NCI-H748 (cell line): ENCODE data around the gene SLX9.
"Not testable (repeated sequence)": the region's sequence is repeated elsewhere in the genome, so short reads cannot be mapped to it uniquely, and the experiment has no call there.

Source experiments
- DNase-seq: peaks from one replicate; lab custom pipeline; 2025; ENCODE audit not compliant: unreplicated experiment; lab: John Stamatoyannopoulos, UW

Gene SLX9

DNA sequence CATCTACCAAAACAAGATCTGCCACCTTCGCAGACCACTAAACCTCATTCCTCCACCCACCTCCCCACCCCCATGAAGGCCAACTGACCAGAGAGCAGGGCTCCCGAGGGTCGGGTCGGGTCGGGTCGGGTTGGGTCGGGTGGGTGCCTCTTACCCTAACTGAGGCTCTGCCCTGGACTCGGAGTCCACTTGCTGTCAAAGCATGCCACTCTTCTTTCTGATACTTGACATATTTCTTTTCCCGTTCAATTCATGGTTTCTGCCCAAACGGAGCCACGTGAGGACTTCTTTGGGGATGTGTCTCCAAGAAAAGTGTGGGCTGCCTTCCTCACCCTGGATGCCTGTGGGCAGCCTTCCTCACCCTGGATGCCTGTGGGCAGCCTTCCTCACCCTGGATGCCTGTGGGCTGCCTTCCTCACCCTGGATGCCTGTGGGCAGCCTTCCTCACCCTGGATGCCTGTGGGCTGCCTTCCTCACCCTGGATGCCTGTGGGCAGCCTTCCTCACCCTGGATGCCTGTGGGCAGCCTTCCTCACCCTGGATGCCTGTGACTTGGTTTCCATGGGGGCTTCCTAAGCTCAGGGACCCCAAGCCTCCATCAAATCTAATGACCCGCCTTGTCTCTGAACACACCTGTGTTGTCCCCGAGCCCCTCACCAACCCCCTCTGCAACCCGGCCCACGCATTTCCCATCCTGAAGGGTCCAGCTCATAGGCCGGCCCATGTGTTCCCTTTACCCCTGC, 11.2 kb upstream of the SLX9 start:
- DNase-seq: not testable (repeated sequence)

DNA sequence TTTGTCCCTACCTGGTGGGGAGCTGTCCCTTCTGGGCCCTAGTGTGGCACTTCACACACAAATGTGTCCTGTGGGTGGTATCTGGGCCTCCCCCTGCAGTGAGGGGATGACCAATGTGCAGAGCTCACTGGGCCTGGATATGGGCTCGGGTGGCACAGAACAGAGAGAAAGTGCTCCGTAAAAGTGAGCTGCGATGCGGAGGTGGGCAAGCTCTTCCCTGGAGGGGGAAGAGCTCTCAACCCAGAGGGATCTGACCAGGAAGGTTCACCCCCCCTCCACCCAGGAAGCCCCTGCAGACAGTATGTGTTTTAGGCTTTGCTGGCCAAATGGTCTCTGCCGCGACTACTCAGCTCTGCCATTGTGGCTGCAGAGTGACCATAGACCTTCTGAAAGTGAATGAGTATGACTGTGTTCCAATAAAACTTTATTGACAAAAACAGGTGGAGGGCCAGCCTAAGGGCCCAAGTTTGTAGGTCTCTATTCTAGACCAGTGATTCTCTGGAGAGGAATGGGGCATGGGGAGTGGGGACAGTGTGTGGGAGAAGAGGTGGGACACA, 10.5 kb upstream of the SLX9 start:
- no peak for DNase-seq

DNA sequence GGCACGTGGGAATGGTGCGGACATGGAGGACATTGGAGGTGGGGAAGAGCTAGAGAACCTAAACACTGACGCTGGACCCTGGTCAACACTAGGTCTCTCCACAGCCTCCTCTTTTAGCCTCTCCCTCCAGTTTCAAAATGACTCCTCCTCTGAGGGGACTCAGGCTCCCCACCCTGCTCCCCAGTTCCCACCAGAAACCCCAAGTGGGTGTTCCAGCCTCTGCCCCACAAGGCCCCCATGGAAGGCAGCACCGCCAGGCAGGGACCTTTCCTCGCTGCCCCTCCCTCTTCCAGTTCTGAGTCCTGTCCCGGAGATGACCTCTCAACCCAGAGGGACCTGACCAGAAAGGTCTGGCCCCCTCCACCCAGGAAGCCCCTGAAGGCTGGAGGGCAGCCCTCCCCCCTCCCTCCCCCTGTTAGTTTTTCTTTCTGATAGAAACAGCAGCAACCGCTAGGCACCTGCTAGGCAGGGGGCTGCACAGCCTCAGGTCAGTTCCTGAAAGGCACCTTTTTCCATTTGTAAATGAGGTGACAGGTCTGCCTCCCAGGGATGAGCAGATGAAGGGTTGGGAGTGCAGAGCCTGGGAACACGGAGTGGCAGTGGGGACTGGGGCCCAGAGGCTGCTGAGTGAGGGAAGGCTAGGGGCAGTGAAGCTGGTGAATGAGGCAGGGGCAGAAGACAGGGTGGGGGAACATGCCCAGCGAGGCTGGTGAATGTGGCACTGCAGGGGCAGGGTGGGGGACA, 9.9 kb upstream of the SLX9 start:
- DNase-seq: no peak

DNA sequence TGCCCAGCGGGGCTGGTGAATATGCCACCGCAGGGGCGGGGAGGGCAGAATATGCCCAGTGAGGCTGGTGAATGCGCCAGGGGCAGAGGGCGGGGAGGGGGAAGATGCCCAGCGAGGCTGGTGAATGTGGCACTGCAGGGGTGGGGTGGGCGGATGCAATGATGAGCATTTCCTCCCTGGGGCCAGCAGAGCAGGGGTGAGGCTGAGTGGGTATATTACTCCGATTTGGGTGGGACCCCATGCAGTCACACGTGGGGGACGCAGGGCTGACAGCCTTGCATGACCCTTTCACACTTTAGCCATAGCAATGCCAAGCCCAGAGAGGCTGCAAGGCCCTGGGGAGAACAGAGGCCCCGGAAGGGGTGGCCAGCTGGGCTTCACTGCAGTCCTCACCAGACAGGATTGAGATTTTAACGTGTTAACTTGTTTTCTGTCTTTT, 9.3 kb upstream of the SLX9 start:
- DNase-seq: no peak

DNA sequence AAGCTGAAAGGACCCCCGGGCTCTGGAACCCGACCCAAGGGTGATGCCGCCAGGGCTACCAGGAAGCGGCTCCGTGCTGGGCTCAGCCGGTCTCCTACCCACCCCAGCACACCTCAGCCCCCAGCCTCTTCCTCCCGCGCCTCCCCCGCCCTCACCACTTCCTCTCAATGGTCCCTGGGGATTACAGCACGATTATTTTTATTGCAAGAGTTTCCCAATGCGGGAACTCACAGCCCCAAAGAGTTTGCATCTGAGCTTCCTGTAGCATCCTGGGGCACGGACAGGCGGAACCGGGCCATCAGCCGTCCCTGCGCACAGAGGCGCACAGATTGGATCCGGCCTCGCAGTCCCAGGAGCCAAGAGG, 8.7 kb upstream of the SLX9 start:
- no peak for DNase-seq

DNA sequence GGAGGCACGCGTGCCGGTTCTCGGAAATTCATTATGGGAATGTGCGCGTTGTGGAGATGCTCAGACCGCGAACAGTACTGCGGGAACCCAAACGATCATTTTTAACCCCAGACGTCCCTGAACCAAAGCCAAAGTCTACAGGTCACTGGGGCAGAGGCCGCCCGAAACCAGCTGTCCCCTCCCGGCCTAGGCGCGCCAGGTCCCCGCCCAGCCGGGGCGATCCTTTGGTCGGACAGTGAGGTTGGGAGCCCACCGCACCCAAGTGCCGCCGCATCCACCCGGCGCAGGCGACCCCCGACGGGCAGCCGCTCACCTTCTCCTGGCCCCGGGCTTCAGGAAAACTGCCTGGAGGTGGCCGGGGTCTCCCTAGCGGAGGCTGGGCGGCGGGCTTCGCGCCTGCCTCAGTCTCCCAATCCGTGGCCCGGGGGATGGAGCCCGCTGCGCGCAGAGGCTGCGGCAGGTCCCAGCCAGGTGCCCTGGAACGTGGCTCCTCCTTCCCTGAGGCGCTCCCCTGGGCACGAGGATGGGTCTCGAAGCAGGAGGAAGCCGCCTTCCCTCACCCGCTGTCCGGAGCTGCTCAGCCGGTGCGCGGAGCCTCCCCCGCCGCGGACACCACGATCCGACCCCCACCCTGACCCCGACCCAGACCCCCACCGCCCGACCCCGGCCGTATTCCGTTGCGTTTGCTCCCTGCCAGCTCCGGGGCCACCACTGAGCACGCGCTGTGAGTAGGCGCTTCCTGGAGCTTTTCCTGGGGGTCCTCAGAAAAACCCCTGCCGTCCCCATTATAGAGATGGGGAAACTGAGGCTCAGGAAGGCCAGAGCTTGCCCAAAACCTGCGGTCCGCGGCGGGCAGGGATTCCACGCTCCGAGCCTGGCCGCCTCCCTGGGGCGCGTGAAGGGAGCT, 8.1 kb upstream of the SLX9 start:
- peak; percentile 14 for DNase-seq

DNA sequence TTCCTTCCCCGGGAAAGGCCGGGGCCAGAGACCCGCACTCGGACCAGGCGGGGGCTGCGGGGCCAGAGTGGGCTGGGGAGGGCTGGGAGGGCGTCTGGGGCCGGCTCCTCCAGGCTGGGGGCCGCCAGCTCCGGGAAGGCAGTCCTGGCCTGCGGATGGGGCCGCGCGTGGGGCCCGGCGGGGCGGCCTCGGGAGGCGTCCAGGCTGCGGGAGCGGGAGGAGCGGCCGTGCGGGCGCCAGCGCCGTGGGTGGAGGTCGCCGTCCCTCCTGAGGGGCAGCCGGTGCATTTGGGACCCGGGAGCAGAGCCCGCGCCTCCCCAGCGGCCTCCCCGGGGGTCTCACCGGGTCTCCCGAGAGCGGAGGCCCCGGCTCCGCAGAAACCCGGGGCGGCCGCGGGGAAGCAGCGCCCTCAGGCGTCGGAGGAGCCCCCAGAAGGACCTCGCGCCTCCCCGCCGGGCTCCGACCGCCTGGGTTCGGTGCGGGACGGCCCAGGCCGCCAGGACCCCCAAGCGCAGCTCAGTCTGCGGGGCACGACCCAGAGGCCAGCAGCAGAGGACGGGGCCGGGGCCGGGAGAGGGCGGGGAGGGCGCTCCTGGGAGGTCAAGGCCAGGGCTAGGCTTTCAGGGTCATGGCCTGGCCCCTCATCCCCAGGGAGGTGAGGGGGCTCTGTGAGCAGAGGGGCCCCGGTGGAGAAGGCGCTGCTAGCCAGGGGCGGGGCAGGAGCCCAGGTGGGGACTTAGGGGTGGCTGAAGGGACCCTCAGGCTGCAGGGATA, 7.2 kb upstream of the SLX9 start:
- DNase-seq: peak; percentile 16

DNA sequence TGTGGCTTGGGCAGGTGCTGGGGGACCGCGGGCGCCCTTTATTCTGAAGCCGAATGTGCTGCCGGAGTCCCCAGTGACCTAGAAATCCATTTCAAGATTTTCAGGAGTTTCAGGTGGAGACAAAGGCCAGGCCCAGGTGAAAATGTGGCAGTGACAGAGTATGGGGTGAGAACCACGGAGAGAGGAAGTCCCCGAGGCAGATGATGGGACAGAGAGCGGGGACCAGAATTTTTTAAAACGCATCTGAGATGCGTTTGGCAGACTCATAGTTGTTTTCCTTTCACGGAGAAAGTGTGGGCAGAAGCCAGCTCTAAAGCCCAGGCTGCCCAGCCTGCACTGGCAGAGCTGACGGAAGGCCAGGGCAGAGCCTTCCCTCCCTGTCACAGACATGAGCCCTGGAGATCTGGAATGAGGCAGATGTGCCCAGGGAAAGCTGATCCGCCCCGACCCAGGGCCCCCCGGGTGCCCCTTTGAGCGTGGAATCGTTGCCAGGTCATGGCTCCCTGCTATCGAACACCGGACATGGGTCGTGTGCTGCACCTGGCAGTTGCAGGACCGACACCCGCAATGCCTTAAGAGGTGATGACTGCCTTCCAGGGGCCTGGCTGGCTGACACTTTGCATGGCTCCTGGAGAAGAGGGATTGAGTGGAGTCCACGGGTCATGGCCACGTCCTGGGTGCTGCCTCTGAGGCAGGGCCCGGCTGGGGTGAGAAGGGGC, 6.5 kb upstream of the SLX9 start:
- DNase-seq: no peak

DNA sequence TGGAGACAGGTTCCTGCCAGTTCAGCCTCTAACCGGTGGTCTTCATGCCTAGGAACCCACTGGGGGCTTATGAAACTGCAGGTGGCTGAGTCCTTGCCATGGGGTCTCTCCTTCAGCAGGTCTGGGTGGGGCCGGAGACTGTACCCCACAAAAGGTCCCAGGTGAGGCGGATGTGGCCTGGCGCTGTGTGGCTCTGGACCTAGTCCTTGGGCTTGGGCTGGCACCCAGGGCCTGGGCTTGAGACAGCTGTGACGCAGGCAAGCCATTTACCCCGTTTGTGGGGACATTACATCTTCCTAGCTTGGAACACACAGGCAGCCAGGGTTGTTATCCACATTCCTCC, 5.9 kb upstream of the SLX9 start:
- DNase-seq: no peak

DNA sequence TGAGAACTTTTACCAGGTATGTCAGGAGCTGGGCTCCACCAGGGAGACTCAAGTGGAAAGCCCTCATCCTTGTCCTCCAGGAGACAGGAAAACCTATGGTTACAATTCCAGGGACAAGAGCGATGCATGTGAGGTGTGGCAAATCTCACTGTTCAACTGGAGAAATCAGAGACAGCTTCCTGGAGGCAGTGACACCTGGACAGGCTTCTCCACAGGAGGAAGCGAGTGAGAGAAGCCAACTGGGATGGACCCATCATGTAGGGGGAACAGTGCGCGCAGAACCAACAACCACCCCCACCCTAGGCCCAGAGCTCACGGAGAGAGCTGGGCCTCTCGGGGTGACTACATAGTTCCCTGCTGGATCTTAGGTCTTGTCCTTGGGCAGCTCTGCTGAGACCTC, 5.6 kb upstream of the SLX9 start:
- no peak for DNase-seq

DNA sequence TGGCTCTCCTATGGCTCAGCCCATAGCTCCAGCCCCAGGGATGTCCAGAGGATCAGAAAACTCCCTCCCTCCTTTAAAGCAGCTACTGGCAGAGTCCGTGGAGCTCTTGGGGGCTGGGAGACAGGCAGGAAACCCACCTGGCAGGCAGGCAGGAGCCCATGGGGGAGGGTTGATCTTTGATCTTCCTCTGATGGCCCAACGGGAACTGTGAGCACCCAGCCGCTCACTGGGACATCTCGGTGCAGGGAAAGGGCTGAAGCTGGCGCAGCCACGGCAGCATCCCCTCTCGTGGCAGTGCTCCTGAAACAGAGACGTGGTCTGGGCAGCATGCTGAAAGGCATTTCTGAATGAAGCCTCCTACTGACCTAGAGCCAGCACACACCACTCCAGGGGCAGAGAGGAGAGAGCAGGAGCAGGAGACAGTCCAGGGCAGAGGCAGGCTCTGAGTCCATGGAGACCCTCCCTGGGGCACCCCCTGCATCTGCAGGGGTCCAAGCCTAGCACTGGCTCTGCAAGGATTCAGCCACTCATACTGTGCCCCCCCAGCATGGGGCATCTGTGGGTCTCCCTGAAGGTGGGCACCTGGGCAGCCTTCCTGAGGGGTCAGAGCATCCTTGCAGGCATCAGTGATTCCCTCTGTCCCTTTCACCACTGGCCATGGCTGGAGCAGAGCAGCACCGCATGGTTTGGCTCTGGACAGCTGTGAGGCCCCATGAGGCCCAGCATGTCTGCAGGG, 4.9 kb upstream of the SLX9 start:
- DNase-seq: no peak

DNA sequence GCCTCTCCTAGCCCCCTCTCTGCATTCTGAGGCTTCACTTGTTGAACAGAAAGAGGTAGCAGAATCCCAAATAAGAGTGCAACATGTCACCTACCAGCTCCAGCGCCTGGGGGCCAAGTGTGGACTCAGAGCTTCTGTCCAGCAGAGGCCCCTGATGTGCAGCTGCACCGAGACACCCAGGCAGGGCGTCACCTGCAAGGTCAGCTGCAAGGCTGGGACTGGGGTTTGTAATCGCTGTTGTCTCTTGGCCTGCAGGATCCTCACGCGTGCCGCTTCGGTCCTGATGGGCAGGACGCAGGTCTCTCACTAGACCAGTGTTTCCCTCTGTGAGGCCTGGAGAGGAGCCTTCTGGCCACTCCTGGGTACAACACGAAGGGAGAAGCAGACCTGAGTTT, 4.3 kb upstream of the SLX9 start:
- no peak for DNase-seq

DNA sequence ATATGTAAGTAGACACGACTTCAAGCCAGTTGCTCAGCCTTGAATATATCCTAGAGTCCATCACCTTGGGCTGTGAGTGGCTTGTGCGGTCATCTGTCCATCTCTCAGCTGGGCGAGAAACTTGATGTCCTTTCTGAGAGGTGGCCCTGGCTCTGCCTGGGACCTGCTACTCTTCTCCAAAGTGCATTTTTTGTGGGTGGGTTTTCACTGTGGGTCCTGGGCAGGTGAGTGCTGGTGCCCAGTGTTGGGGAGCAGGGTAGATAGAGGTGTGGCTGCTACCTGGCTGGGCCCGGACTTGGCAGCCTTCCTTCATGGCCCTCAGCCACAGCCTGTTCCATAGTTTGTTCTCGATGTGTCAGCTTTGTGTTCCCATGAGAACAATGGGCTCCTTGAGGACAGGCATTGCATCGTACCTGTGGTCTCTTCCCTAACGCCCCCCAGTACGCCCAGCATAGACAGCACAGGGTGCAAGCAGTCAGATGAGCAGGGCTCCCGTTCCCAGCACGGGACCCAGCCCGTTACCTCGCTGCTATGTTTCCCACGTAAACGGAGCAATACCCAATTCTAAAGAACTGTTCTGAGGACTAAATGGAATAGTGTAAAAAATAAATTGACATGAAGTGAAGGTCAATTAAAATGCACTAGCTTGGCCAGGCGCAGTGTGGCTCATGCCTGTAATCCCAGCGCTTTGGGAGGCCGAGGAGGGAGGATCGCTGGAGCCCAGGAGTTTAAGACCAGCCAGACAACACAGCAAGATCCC, 877 bp upstream of the SLX9 start:
- DNase-seq: no peak

DNA sequence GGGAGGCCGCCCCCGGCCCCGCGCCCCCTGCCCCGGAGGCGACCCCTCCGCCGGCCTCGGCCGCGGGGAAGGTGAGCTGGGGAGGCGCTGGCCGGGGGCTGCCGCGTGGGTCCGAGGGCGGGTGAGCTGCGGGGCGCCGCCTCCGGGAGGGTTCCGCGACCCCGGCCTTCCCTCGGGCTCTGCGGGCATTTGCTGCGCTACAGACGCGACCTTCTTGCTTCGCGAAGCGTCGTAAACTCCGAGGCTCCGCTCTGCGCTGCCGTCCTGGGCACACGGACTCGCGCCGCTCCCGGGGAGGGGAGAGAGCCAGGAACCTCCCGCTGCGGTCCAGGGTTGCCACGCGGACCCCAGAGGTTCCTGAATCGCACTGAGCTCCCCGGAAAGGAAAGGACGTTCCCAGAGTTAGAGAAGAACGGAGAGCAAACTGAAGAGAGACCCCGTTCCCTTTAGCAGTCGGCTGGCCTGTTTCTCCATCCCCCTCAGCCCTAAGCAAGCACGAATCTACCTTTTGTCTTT, 345 bp downstream of the SLX9 start:
- peak; percentile 51 for DNase-seq

DNA sequence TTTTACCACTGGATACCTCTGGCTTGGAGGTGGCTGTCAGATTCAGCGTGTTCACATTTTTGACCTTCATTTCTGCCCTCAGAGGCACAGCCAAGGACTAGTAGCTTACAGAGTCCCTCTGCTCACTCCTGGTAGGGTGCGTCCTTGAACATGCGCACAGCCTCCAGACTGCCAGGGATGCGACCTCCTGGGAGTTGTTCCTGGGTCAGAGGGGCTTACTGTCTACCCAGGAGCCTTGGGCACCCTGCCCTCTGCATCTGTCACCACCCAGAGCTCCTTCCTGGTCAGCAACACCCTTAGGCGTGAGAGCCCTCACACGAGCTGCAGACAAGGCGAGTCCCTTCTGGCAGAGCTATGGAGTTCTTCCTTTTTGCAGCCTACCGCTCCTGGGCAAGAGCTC, 1.7 kb downstream of the SLX9 start:
- DNase-seq: no peak

DNA sequence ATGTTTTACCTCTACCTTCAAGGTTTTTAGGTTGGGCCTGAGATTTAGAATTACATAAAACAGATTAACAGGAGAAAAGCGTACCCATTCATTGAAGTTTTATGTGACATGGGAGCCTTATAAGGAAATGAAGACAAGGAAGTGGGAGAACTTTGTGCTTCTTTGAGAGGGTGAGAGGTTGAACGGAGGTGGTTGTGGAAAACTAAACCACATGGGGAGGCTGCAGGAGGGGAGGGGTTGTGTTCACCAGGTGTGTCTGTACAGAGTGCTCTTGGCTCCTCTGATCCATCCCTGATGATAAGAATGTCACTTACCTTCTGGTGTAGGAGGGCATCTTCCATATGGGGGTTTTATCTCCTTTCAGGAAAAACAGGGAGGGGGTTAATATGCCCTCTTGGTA, 2.7 kb downstream of the SLX9 start:
- DNase-seq: no peak

DNA sequence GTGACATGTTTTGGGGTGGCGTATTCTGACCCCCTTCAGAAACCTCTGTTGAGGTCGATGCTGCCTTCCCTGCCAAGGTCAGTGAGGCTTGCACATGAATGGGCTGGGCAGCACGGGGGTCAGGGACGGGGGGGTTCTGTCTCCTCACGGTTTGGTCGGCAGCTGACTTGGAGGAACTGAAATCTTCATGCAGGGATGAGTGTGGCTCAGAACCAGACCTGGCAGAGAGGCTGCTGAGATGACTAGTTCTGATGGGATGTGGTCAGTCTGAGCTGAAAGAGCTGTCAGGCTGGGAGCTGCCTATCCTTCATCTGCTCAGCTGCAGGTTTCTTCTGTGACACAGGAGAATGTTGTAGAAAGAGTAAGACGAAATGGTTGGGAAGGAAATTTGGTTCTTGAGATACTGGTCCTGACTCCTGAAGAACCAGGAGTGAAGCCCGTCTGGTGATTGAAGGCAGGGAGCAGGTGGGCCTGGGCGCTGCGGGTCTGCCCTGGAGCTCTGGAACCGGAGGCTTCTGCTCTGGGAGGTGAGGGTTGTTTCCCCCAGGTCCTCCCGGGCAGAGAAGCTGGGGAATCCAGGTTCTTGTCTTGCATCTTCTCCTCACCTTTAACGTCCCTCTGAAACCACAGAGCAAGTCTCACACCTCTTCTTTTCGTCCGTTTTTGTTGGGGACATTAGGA, 3.3 kb downstream of the SLX9 start:
- DNase-seq: no peak
